Measurements from ENCODE around the gene MED15. TPM values are rescaled to one million over a fixed set of nuclear protein-coding genes. Genes with fewer than 3 reads are reported as not detected.

MED15 gene
- polyA plus RNA-seq, 2 of the 4 experiments (the other 2 are of a cell fraction), result 10.7 to 29.7 TPM

DNA sequence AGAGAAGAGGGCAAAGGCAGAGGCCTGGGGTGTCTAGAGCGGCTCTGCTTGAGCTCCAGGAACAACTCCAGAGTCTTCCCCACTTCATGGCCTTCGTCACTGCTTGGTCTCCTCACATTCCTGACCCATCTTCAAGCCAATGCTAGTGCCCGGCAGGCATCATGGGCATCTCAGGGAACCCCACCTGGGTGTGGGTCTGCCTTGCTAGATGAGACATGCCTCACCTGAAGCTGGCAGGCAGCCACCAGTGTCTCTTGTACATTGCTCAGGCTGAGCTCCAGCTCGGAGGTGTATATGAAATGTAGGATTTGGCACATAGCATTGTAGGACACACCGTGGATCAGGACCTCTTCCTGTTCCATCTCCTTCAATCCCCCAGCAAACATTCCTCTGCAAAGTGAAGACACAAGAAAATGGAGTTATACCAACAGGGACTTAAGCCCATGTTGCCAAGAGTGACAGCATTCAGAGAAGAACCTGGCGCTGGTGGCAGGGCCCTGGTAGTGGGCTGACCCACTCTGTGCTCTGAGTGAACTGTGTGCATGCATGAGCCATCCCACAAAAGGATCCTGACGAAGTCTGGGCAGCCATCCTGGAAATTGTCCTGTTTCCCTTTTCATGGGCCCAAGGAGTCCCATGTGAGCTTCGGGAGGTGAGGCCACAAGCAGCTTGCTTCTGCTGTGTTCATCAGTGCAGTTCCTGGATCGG is 36.1 kb upstream of the MED15 start:
- DNase-seq (ENCODE audit: low read depth in 1 of 2, low spot score in 1 of 2) (no peak), ATAC-seq (no peak), FAIRE-seq (no peak)
- Histone ChIP-seq H3K9me3 (no peaks in the 10 kb centered on the region), H3K4me3 (no peak overlapping the region), H3K27ac (no peak overlapping the region), H3K4me1 (no peaks in the 10 kb centered on the region), H3K4me2 (no peak overlapping the region)
- 94% methylated on average over 8 of the region's 9 CpGs for WGBS (ENCODE audit: missing lambda C conversion rate)
- CTCF ChIA-PET, result interaction anchor here (0.7 kb wide), 1 partner anchor 47 kb away, joined by 3 read pairs; no protein-coding TSS in a partner anchor
- TF ChIP-seq BHLHE40 (IDR thresholded peaks at IDR 0.05; ENCODE audit: low read depth, low read length) (no peak), EHMT2 (IDR thresholded peaks at IDR 0.05; ENCODE audit: low read depth) (no peak), FOSL2 (IDR thresholded peaks at IDR 0.05) (no peak), FOSL2 (CRISPR knock-in tag; IDR thresholded peaks at IDR 0.05) (no peak), TFCP2L1 (CRISPR knock-in tag; IDR thresholded peaks at IDR 0.05) (no peak), HOXB5 (CRISPR knock-in tag; IDR thresholded peaks at IDR 0.05) (no peak), RAD21 (conservative IDR thresholded peaks at IDR 0.05 in 1 of 2, IDR thresholded peaks at IDR 0.05 in 1 of 2) (no peak), ZSCAN20 (CRISPR knock-in tag; IDR thresholded peaks at IDR 0.05) (no peak), CEBPB (IDR thresholded peaks at IDR 0.05) (no peak), ESRRA (IDR thresholded peaks at IDR 0.05; ENCODE audit: borderline replicate concordance, low read length) (no peak), POLR2A (IDR thresholded peaks at IDR 0.05; ENCODE audit: low read length) (no peak), SREBF2 (IDR thresholded peaks at IDR 0.05) (no peak), NPAS2 (CRISPR knock-in tag; IDR thresholded peaks at IDR 0.05; ENCODE audit: borderline replicate concordance) (no peak)
- TF ChIP-seq, protein P1, sequence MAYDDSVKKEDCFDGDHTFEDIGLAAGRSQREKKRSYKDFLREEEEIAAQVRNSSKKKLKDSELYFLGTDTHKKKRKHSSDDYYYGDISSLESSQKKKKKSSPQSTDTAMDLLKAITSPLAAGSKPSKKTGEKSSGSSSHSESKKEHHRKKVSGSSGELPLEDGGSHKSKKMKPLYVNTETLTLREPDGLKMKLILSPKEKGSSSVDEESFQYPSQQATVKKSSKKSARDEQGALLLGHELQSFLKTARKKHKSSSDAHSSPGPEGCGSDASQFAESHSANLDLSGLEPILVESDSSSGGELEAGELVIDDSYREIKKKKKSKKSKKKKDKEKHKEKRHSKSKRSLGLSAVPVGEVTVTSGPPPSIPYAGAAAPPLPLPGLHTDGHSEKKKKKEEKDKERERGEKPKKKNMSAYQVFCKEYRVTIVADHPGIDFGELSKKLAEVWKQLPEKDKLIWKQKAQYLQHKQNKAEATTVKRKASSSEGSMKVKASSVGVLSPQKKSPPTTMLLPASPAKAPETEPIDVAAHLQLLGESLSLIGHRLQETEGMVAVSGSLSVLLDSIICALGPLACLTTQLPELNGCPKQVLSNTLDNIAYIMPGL (CRISPR knock-in tag; IDR thresholded peaks at IDR 0.05; ENCODE audit: borderline replicate concordance), result no peak
- TF ChIP-seq, protein P2, sequence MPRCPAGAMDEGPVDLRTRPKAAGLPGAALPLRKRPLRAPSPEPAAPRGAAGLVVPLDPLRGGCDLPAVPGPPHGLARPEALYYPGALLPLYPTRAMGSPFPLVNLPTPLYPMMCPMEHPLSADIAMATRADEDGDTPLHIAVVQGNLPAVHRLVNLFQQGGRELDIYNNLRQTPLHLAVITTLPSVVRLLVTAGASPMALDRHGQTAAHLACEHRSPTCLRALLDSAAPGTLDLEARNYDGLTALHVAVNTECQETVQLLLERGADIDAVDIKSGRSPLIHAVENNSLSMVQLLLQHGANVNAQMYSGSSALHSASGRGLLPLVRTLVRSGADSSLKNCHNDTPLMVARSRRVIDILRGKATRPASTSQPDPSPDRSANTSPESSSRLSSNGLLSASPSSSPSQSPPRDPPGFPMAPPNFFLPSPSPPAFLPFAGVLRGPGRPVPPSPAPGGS (IDR thresholded peaks at IDR 0.05), result no peak
- TF ChIP-seq, protein P3, sequence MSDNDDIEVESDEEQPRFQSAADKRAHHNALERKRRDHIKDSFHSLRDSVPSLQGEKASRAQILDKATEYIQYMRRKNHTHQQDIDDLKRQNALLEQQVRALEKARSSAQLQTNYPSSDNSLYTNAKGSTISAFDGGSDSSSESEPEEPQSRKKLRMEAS (IDR thresholded peaks at IDR 0.05), result no peak
- TF ChIP-seq, protein P4, sequence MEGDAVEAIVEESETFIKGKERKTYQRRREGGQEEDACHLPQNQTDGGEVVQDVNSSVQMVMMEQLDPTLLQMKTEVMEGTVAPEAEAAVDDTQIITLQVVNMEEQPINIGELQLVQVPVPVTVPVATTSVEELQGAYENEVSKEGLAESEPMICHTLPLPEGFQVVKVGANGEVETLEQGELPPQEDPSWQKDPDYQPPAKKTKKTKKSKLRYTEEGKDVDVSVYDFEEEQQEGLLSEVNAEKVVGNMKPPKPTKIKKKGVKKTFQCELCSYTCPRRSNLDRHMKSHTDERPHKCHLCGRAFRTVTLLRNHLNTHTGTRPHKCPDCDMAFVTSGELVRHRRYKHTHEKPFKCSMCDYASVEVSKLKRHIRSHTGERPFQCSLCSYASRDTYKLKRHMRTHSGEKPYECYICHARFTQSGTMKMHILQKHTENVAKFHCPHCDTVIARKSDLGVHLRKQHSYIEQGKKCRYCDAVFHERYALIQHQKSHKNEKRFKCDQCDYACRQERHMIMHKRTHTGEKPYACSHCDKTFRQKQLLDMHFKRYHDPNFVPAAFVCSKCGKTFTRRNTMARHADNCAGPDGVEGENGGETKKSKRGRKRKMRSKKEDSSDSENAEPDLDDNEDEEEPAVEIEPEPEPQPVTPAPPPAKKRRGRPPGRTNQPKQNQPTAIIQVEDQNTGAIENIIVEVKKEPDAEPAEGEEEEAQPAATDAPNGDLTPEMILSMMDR (IDR thresholded peaks at IDR 0.05), result no peak
- TF ChIP-seq, protein P5, sequence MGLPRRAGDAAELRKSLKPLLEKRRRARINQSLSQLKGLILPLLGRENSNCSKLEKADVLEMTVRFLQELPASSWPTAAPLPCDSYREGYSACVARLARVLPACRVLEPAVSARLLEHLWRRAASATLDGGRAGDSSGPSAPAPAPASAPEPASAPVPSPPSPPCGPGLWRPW (IDR thresholded peaks at IDR 0.05), result no peak
- POLR2A ChIA-PET, result no interaction called here

DNA sequence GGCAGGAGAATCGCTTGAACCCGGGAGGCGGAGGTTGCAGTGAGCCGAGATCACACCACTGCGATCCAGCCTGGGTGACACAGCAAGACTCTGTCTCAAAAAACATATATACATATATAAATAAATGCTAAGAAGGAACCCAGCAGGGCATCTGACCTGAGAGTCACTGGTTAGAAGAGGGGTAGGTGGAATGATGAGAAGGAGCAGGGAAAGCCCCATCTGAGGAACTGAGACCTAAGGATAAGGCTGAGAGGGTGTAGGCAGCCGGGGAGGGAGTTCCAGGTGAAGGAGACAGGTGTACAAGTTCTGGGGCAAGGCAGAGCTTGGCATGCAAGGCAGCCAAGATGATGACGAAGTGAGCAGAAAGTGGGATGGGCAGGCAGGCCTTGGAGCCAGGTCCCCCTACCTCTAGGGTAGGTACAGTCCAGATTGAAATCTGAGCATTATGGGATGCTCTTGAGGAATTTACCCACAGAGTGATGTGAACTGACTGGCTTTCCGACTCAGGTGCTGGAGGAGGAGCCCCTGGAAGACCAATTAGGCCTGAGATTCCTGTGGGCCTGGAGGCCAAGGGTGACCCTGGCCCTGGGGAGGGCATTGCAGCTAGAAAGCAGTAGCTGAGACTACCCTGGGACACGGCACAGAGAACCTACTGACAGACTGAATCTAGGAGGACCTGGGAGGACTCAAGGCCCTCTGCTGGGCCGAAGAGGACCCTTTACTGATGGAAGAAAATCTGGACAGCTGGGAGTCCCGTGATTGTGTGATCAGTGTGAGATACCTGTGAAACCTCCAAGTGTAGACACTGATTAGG is 34.6 kb upstream of the MED15 start:
- H3K4me2 ChIP-seq, result no peak overlapping the region
- no peaks in the 10 kb centered on the region for H3K4me1 ChIP-seq
- ChIA-PET POLR2A (no interaction called here), CTCF (interaction anchor here (0.8 to 1.6 kb wide), 4 partner anchors 8 to 311 kb away, joined by 3 to 5 read pairs (median 3); no protein-coding TSS in a partner anchor)
- no peak overlapping the region for H3K4me3 ChIP-seq
- ATAC-seq (no peak), FAIRE-seq (no peak), DNase-seq (ENCODE audit: low read depth in 1 of 2, low spot score in 1 of 2) (no peak)
- TF ChIP-seq NFE2L2 (conservative IDR thresholded peaks at IDR 0.05; ENCODE audit: low read length), result no peak
- TF ChIP-seq JUN (IDR thresholded peaks at IDR 0.05), result no peak
- WGBS (ENCODE audit: missing lambda C conversion rate), result 93% methylated on average over 10 of the region's 11 CpGs
- no peaks in the 10 kb centered on the region for H3K9me3 ChIP-seq
- no peak overlapping the region for H3K27ac ChIP-seq

Data from A549 (cell line).